ENCODE measurements around the gene ADAMTS3. TPM values are rescaled to one million over a fixed set of nuclear protein-coding genes. Genes with fewer than 3 reads are reported as not detected.

The ADAMTS3 gene
- total and polyA plus RNA-seq, 3 donors from 2014 or later, result 3.9 to 6.8 (median 5.3) TPM

- Histone ChIP-seq H3K27me3 (no peaks in the 10 kb centered on the region), H3K9me3 (no peaks in the 10 kb centered on the region), H3K4me3 (no peak overlapping the region), H3K27ac (no peak overlapping the region), H3K36me3 (ENCODE audit: low read depth, missing control alignments) (no peaks in the 10 kb centered on the region), H3K4me1 (no peaks in the 10 kb centered on the region)
- DNase-seq, result no peak
- TF ChIP-seq POLR2A (IDR thresholded peaks at IDR 0.05) (no peak), CTCF (IDR thresholded peaks at IDR 0.05) (no peak)
- intact Hi-C loops (cut with DNase I; ENCODE audit: low total_unique reads), result no loop called here
- WGBS, 2 donors, result 82 to 87% methylated on average over 2 of the region's 2 CpGs
Measured at GRCh38 chr4:72471816-72472215, 97.2 kb downstream of the ADAMTS3 start.

GRCh38 chr4:72468904-72469502 is 100.0 kb downstream of the ADAMTS3 start:
- intact Hi-C loops (cut with DNase I; ENCODE audit: low total_unique reads), result no loop called here
- Histone ChIP-seq H3K4me3 (no peak overlapping the region), H3K27ac (no peak overlapping the region), H3K4me1 (no peaks in the 10 kb centered on the region), H3K36me3 (ENCODE audit: low read depth, missing control alignments) (no peaks in the 10 kb centered on the region), H3K9me3 (no peaks in the 10 kb centered on the region), H3K27me3 (no peaks in the 10 kb centered on the region)
- no peak for TF ChIP-seq POLR2A (IDR thresholded peaks at IDR 0.05)
- TF ChIP-seq CTCF (IDR thresholded peaks at IDR 0.05), result peak in 2 of 3 experiments; percentile 15 to 58
- 45 to 47% methylated on average over 1 of the region's 1 CpG for WGBS, 2 donors
- no peak for DNase-seq

GRCh38 chr4:72467633-72468032 is 101.4 kb downstream of the ADAMTS3 start:
- intact Hi-C loops (cut with DNase I; ENCODE audit: low total_unique reads), result no loop called here
- H3K4me1 ChIP-seq, result no peaks in the 10 kb centered on the region
- no peak for DNase-seq
- no peaks in the 10 kb centered on the region for H3K36me3 ChIP-seq (ENCODE audit: low read depth, missing control alignments)
- no peak overlapping the region for H3K27ac ChIP-seq
- H3K27me3 ChIP-seq, result no peaks in the 10 kb centered on the region
- TF ChIP-seq CTCF (IDR thresholded peaks at IDR 0.05) (no peak), POLR2A (IDR thresholded peaks at IDR 0.05) (no peak)
- no peaks in the 10 kb centered on the region for H3K9me3 ChIP-seq
- H3K4me3 ChIP-seq, result no peak overlapping the region

- H3K4me1 ChIP-seq, result no peaks in the 10 kb centered on the region
- H3K27ac ChIP-seq, result no peak overlapping the region
- no peak for TF ChIP-seq CTCF (IDR thresholded peaks at IDR 0.05)
- no peak for TF ChIP-seq POLR2A (IDR thresholded peaks at IDR 0.05)
- H3K4me3 ChIP-seq, result no peak overlapping the region
- no peaks in the 10 kb centered on the region for H3K27me3 ChIP-seq
- no peak for DNase-seq
- H3K36me3 ChIP-seq (ENCODE audit: low read depth, missing control alignments), result no peaks in the 10 kb centered on the region
- intact Hi-C loops (cut with DNase I; ENCODE audit: low total_unique reads), result no loop called here
- no peaks in the 10 kb centered on the region for H3K9me3 ChIP-seq
- WGBS, 2 donors, result 61 to 86% methylated on average over 3 of the region's 3 CpGs
Measured at GRCh38 chr4:72463724-72464123, 105.3 kb downstream of the ADAMTS3 start.

- Histone ChIP-seq H3K36me3 (ENCODE audit: low read depth, missing control alignments) (no peaks in the 10 kb centered on the region), H3K4me3 (no peak overlapping the region), H3K27me3 (no peaks in the 10 kb centered on the region), H3K9me3 (no peaks in the 10 kb centered on the region), H3K27ac (no peak overlapping the region), H3K4me1 (no peaks in the 10 kb centered on the region)
- 79 to 83% methylated on average over 3 of the region's 3 CpGs for WGBS, 2 donors
- intact Hi-C loops (cut with DNase I; ENCODE audit: low total_unique reads), result no loop called here
- TF ChIP-seq CTCF (IDR thresholded peaks at IDR 0.05) (no peak), POLR2A (IDR thresholded peaks at IDR 0.05) (no peak)
- DNase-seq, result no peak
Measured at GRCh38 chr4:72457158-72457557, 111.9 kb downstream of the ADAMTS3 start.
